Measurements from ENCODE around the gene NHLRC2.

Gene NHLRC2

DNA sequence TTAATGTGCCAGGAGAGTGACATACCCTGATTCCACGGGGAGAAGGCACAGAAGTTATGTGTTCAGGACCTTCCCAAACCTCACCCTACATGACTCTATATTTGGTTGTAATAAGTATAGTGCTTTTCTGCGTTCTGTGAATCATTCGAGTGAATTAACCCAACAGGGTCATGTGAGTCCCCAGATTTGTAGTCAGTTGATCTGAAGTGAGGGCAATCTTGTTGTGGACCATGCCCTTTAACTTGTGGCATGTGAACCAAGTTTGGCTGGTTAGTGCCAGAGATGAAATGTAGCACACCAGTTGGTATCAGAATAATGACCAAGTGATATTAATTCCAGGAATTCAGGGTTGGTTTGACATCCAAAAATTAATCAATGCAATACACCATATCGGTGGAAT is 70.2 kb downstream of the NHLRC2 start:
- Histone ChIP-seq H3K4me1 (ENCODE audit: low read depth, poor library complexity, severe bottlenecking) (no peaks in the 10 kb centered on the region), H2AFZ (ENCODE audit: low read depth) (no peak overlapping the region), H3K9ac (no peak overlapping the region), H3K4me3 (IDR thresholded peaks at IDR 0.05; ENCODE audit: insufficient read depth, low read depth, low read length) (no peak overlapping the region), H4K20me1 (ENCODE audit: insufficient read depth) (no peaks in the 10 kb centered on the region), H3K27me3 (ENCODE audit: insufficient read depth, low read depth) (no peaks in the 10 kb centered on the region), H3K36me3 (ENCODE audit: insufficient read depth) (no peaks in the 10 kb centered on the region), H3K79me2 (ENCODE audit: insufficient read depth, low read depth) (no peaks in the 10 kb centered on the region), H3K4me2 (no peak overlapping the region), H3K27ac (no peak overlapping the region)
- TF ChIP-seq, protein P1, sequence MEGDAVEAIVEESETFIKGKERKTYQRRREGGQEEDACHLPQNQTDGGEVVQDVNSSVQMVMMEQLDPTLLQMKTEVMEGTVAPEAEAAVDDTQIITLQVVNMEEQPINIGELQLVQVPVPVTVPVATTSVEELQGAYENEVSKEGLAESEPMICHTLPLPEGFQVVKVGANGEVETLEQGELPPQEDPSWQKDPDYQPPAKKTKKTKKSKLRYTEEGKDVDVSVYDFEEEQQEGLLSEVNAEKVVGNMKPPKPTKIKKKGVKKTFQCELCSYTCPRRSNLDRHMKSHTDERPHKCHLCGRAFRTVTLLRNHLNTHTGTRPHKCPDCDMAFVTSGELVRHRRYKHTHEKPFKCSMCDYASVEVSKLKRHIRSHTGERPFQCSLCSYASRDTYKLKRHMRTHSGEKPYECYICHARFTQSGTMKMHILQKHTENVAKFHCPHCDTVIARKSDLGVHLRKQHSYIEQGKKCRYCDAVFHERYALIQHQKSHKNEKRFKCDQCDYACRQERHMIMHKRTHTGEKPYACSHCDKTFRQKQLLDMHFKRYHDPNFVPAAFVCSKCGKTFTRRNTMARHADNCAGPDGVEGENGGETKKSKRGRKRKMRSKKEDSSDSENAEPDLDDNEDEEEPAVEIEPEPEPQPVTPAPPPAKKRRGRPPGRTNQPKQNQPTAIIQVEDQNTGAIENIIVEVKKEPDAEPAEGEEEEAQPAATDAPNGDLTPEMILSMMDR (conservative IDR thresholded peaks at IDR 0.05; ENCODE audit: low read depth, low read length), result no peak

DNA sequence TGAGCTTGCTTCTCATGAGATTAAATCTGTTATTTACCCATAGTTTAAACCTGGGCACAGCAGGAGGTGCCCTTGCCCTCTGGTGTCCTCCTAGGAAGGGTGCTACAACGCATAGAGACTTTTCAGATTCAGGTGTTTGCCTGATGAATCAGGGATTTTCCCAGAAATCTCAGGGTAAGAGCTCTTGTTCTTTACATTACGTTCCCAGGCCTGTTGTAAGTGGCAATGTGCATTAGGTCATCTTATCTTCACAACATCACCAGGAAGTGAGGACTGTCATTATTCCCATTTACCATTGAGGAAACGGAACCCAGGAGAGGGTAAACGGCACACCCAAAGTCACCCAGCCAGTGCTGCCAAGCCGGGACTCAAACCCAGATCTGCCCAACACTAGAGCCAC is 73.0 kb downstream of the NHLRC2 start:
- Histone ChIP-seq H3K79me2 (ENCODE audit: insufficient read depth, low read depth) (no peaks in the 10 kb centered on the region), H3K4me1 (ENCODE audit: low read depth, poor library complexity, severe bottlenecking) (no peaks in the 10 kb centered on the region), H3K9ac (no peak overlapping the region), H3K4me3 (IDR thresholded peaks at IDR 0.05; ENCODE audit: insufficient read depth, low read depth, low read length) (no peak overlapping the region), H2AFZ (ENCODE audit: low read depth) (no peak overlapping the region), H3K27ac (no peak overlapping the region), H3K4me2 (no peak overlapping the region), H3K36me3 (ENCODE audit: insufficient read depth) (no peaks in the 10 kb centered on the region), H4K20me1 (ENCODE audit: insufficient read depth) (no peaks in the 10 kb centered on the region), H3K27me3 (ENCODE audit: insufficient read depth, low read depth) (no peaks in the 10 kb centered on the region)
- TF ChIP-seq, protein P1 (conservative IDR thresholded peaks at IDR 0.05; ENCODE audit: low read depth, low read length), result no peak

DNA sequence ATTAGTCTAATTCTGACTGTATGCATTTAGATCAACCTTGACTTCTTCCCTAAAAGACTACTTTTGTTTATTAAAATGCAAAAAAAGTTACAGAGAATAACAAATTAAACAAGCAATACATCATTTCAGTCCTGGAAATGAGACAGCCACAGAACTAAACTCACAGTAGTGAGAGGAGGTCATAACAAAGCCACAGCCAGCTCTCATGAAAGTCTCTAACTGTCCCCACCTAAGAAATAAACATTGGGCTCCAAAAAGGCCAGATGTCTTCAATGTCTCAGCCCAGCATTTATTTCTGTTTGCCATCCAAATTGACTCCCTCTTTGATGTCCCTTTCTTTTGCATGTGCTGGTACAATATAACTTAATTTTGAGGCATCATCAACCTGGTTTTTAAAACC is 74.4 kb downstream of the NHLRC2 start:
- no peaks in the 10 kb centered on the region for H3K27me3 ChIP-seq (ENCODE audit: insufficient read depth, low read depth)
- H3K9ac ChIP-seq, result no peak overlapping the region
- TF ChIP-seq, protein P1 (conservative IDR thresholded peaks at IDR 0.05; ENCODE audit: low read depth, low read length), result no peak
- H3K4me1 ChIP-seq (ENCODE audit: low read depth, poor library complexity, severe bottlenecking), result no peaks in the 10 kb centered on the region
- no peak overlapping the region for H3K27ac ChIP-seq
- no peak overlapping the region for H3K4me2 ChIP-seq
- no peaks in the 10 kb centered on the region for H4K20me1 ChIP-seq (ENCODE audit: insufficient read depth)
- H2AFZ ChIP-seq (ENCODE audit: low read depth), result no peak overlapping the region
- no peak overlapping the region for H3K4me3 ChIP-seq (IDR thresholded peaks at IDR 0.05; ENCODE audit: insufficient read depth, low read depth, low read length)
- no peaks in the 10 kb centered on the region for H3K79me2 ChIP-seq (ENCODE audit: insufficient read depth, low read depth)
- no peaks in the 10 kb centered on the region for H3K36me3 ChIP-seq (ENCODE audit: insufficient read depth)

DNA sequence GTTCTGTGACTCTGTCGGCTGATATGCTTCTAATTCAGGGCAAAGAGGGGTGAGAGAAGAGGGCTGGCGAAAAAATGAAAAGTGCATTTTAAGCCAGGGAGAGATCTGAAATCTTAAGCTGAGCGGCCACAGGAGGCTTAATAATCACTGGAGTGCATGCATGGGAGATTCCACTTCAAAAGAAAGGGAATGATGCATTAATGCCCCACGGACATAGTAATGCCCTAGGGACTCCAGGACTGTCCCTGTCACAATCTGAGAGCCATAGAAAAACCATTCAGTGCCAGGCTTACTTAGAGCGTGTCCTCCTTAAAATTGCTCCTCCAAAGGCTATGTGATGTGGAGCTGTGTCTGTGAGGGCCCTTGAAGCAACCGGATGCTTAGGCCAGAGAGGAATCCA is 75.1 kb downstream of the NHLRC2 start:
- Histone ChIP-seq H3K36me3 (ENCODE audit: insufficient read depth) (no peaks in the 10 kb centered on the region), H4K20me1 (ENCODE audit: insufficient read depth) (no peaks in the 10 kb centered on the region), H3K27me3 (ENCODE audit: insufficient read depth, low read depth) (no peaks in the 10 kb centered on the region), H3K9ac (no peak overlapping the region), H3K4me2 (no peak overlapping the region), H2AFZ (ENCODE audit: low read depth) (no peak overlapping the region), H3K79me2 (ENCODE audit: insufficient read depth, low read depth) (no peaks in the 10 kb centered on the region), H3K27ac (no peak overlapping the region), H3K4me3 (IDR thresholded peaks at IDR 0.05; ENCODE audit: insufficient read depth, low read depth, low read length) (no peak overlapping the region), H3K4me1 (ENCODE audit: low read depth, poor library complexity, severe bottlenecking) (no peaks in the 10 kb centered on the region)
- TF ChIP-seq, protein P1 (conservative IDR thresholded peaks at IDR 0.05; ENCODE audit: low read depth, low read length), result no peak
